Activated CD8-positive, alpha-beta T cell treated with anti-CD3 and anti-CD28 coated beads, Interleukin-2, amount 10 ng/mL, durations not matched to agents 7 days and 5 days (primary cell): ENCODE measurements around the gene APCDD1. TPM values are rescaled to one million over a fixed set of nuclear protein-coding genes. Genes with fewer than 3 reads are reported as not detected.

Experiments used
- ATAC-seq: fragments of 150-1000 bp; cut with Tn5 transposase; one replicate; pipeline ENCODE4 v1.10.0; 2021; ENCODE audit warnings: moderate library complexity
- CTCF ChIA-PET: fragments of 350-600 bp; sonication (Branson Sonifier 250); formaldehyde crosslinking; loops from one replicate; lab custom pipeline; 2021; ENCODE audit warnings: antibody characterized with exemption; lab: Charles Lee
- POLR2A ChIA-PET: fragments of 350-600 bp; sonication (Branson Sonifier 250); formaldehyde crosslinking; loops from one replicate; lab custom pipeline; 2021; ENCODE audit warnings: antibody characterized with exemption; lab: Charles Lee
- DNase-seq: peaks from one replicate; pipeline ENCODE4 v3.0.0-alpha.2; 2020
- H3K27ac Mint-ChIP-seq: one replicate; pipeline ENCODE4 v1.8.0; 2021; ENCODE audit warnings: mild to moderate bottlenecking, mixed read lengths
- H3K27me3 Mint-ChIP-seq: one replicate; pipeline ENCODE4 v1.8.0; 2021; ENCODE audit warnings: low read depth, mixed read lengths
- H3K36me3 Mint-ChIP-seq: one replicate; pipeline ENCODE4 v1.8.0; 2021; ENCODE audit warnings: low read depth, mixed read lengths
- H3K4me1 Mint-ChIP-seq: one replicate; pipeline ENCODE4 v1.8.0; 2021; ENCODE audit warnings: low read depth, mixed read lengths
- H3K4me3 Mint-ChIP-seq: one replicate; pipeline ENCODE4 v1.8.0; 2021; ENCODE audit warnings: mild to moderate bottlenecking, mixed read lengths
- H3K9me3 Mint-ChIP-seq: one replicate; pipeline ENCODE4 v1.8.0; 2022; ENCODE audit warnings: mixed read lengths; ENCODE audit not compliant: insufficient read depth
- total RNA-seq, 2 experiments: library from RNA; stranded (reverse); gene quantifications; one replicate each; pipeline ENCODE4 v1.2.3, GENCODE V29; 2021

Gene APCDD1
- total RNA-seq: not detected

DNA sequence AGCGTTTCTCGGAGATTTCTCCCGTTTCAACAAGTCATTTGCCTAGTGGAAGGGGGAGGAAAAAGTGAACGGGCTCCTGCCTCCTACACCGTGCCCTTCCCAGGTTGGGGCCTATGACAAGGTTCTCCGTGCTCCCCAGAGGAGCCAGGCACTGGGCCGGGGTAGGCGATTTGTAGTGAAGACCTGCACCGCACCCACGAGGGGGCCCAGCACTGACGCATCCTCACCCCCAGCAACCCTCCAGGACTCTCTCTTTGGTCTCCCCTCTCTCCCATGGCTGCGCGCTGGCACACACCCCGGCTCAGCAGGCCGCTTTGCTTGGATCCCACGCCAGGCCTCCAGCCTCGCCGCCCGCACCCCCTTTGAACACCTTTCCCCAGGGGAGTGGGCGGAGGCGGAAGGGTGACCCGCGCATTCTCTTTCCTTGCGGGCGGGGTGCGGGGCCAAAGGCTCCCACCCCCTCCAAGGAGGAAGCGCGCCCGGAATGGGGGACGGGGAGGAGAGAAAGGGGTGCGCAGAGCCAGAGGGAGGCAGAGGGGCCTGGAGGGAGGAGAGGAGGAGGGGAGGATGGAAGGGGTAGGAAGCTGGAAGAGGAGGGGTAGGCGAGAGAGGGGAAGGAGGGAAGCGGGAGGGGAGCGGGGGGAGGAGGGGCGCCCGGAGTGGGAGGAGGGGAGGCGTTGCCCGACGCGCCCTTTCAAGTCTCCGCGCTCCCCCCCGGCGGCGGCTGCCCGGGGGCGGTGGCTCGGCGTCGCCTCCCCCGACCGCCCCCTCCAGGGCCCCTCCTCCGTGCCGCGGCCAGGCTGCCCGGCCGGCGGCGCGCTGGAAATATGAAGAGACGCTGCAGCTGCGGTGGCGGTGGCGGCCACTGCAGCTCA, at the start of gene APCDD1:
APCDD1 (plus strand) TSS at position 830 of the 875 bp plus-strand sequence. CDS start 347 bp downstream, outside the sequence.
- ChIA-PET CTCF (no interaction called here), POLR2A (no interaction called here)
- peaks cover 60% of the 10 kb centered on the region for H3K27me3 Mint-ChIP-seq
- no peaks in the 10 kb centered on the region for H3K9me3 Mint-ChIP-seq
- peaks cover 4% of the 10 kb centered on the region for H3K4me1 Mint-ChIP-seq
- H3K4me3 Mint-ChIP-seq: peak within 1 kb of the TSS; percentile 23
- H3K27ac Mint-ChIP-seq: no peak within 1 kb of the TSS
- DNase-seq (no peak), ATAC-seq (no peak)
- no peaks in the 10 kb centered on the region for H3K36me3 Mint-ChIP-seq

- Mint-ChIP-seq H3K27ac (no peak overlapping the region), H3K4me3 (no peak overlapping the region), H3K27me3 (peaks cover 7% of the 10 kb centered on the region), H3K4me1 (peaks cover 4% of the 10 kb centered on the region), H3K9me3 (no peaks in the 10 kb centered on the region), H3K36me3 (no peaks in the 10 kb centered on the region)
- ATAC-seq (no peak), DNase-seq (no peak)
- POLR2A ChIA-PET: no interaction called here
- CTCF ChIA-PET: no interaction called here
These were observed 49.4 kb upstream of the APCDD1 start for GRCh38 chr18:10405014-10405493.

GRCh38 chr18:10405816-10406663, 48.4 kb upstream of the APCDD1 start:
- ATAC-seq (no peak), DNase-seq (no peak)
- POLR2A ChIA-PET: no interaction called here
- Mint-ChIP-seq H3K4me3 (no peak overlapping the region), H3K27me3 (peaks cover 7% of the 10 kb centered on the region), H3K9me3 (no peaks in the 10 kb centered on the region), H3K36me3 (no peaks in the 10 kb centered on the region), H3K4me1 (peaks cover 4% of the 10 kb centered on the region), H3K27ac (no peak overlapping the region)
- CTCF ChIA-PET: no interaction called here

- Mint-ChIP-seq H3K36me3 (no peaks in the 10 kb centered on the region), H3K9me3 (no peaks in the 10 kb centered on the region), H3K4me1 (peaks cover 4% of the 10 kb centered on the region), H3K4me3 (no peak overlapping the region), H3K27ac (no peak overlapping the region), H3K27me3 (peaks cover 2% of the 10 kb centered on the region)
- POLR2A ChIA-PET: no interaction called here
- DNase-seq: no peak
- CTCF ChIA-PET: no interaction called here
- ATAC-seq: no peak
These were observed 46.3 kb upstream of the APCDD1 start for GRCh38 chr18:10408131-10408530.

DNA sequence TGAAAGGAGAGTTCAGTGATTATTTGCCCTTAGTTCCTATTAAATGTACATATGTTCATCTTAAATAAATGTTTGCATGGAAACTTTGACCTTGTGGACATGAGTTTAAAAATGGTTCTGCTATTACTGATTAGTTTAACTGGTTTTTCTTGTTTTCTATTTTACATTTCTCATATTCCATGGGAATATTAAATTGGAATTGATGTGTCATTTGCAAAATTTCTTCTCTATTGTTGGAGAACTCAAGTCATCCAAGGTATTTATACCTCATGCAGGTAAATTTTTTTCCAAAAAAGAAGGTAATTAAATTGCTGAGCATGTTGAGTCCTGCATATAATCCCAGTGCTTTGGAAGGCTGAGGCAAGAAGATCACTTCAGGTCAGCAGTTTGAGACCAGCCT, 45.4 kb upstream of the APCDD1 start:
- no peaks in the 10 kb centered on the region for H3K9me3 Mint-ChIP-seq
- DNase-seq: no peak
- ChIA-PET CTCF (no interaction called here), POLR2A (interaction anchor here (0.7 kb wide), 1 partner anchor 275 kb away, joined by 10 read pairs; no protein-coding TSS in a partner anchor)
- no peak for ATAC-seq
- no peak overlapping the region for H3K27ac Mint-ChIP-seq
- H3K36me3 Mint-ChIP-seq: no peaks in the 10 kb centered on the region
- H3K27me3 Mint-ChIP-seq: peaks cover 2% of the 10 kb centered on the region
- H3K4me3 Mint-ChIP-seq: no peak overlapping the region
- peaks cover 4% of the 10 kb centered on the region for H3K4me1 Mint-ChIP-seq

- H3K27me3 Mint-ChIP-seq: peaks cover 2% of the 10 kb centered on the region
- H3K4me1 Mint-ChIP-seq: peaks cover 4% of the 10 kb centered on the region
- no peak overlapping the region for H3K4me3 Mint-ChIP-seq
- POLR2A ChIA-PET: interaction anchor here (0.7 kb wide), 1 partner anchor 1564 kb away, joined by 3 read pairs; no protein-coding TSS in a partner anchor
- ATAC-seq (no peak), DNase-seq (no peak)
- H3K27ac Mint-ChIP-seq: no peak overlapping the region
- CTCF ChIA-PET: no interaction called here
- no peaks in the 10 kb centered on the region for H3K36me3 Mint-ChIP-seq
- no peaks in the 10 kb centered on the region for H3K9me3 Mint-ChIP-seq
These were observed 43.7 kb upstream of the APCDD1 start for GRCh38 chr18:10410472-10411308.

GRCh38 chr18:10412933-10413332, 41.5 kb upstream of the APCDD1 start:
- Mint-ChIP-seq H3K4me3 (no peak overlapping the region), H3K27ac (no peak overlapping the region), H3K36me3 (no peaks in the 10 kb centered on the region), H3K9me3 (no peaks in the 10 kb centered on the region), H3K27me3 (no peaks in the 10 kb centered on the region), H3K4me1 (no peaks in the 10 kb centered on the region)
- DNase-seq (no peak), ATAC-seq (no peak)
- ChIA-PET POLR2A (no interaction called here), CTCF (no interaction called here)

GRCh38 chr18:10413722-10414121, 40.7 kb upstream of the APCDD1 start:
- ATAC-seq: no peak
- no peaks in the 10 kb centered on the region for H3K36me3 Mint-ChIP-seq
- H3K27ac Mint-ChIP-seq: no peak overlapping the region
- DNase-seq: no peak
- no peak overlapping the region for H3K4me3 Mint-ChIP-seq
- H3K27me3 Mint-ChIP-seq: no peaks in the 10 kb centered on the region
- POLR2A ChIA-PET: no interaction called here
- H3K4me1 Mint-ChIP-seq: no peaks in the 10 kb centered on the region
- H3K9me3 Mint-ChIP-seq: no peaks in the 10 kb centered on the region
- CTCF ChIA-PET: no interaction called here

DNA sequence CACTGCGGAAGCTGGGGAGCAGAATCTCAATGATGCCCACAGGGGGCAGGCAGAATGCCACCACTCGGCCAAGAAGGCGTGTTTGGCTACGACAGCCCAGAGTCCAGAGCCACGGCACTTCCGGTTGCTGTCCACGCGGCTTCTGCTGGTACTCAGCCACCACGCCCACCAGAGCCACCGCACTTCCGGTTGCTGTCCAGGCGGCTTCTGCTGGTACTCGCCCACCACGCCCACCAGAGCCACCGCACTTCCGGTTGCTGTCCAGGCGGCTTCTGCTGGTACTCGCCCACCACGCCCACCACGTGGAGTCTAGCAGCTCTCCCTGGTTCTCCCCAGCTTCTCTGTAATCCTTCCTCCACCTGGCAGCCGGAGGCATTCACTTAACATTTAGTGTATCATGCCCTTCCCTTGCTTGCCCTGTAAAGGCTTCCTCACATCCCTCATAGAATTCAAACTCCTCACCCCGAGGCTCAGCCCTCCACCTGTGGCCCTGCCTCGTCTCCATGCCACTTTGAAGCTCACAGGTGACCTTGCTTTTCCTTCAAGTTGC, 40.1 kb upstream of the APCDD1 start:
- CTCF ChIA-PET: no interaction called here
- H3K27ac Mint-ChIP-seq: no peak overlapping the region
- ATAC-seq: no peak

DNA sequence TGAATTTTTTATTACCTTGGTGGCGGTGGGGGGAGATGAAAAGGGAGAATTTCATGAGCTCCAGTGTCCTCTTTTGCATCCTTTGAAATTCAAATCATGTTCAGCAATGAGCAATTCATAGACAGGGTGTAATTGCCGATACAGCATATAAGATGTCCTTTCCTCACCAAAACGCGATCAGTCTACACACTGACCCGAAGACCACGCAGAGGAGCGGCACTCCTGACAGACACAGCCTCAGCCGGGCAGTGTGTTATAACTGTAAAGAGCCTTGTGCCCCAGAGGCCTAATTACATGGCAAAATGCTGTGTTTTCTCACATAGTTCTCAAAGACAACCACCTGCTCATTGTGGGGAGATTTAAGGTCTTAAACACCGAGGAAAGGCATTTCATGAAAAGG, 38.4 kb upstream of the APCDD1 start:
- H3K36me3 Mint-ChIP-seq: no peaks in the 10 kb centered on the region
- no peak overlapping the region for H3K27ac Mint-ChIP-seq
- no peak for ATAC-seq
- no peaks in the 10 kb centered on the region for H3K4me1 Mint-ChIP-seq
- ChIA-PET POLR2A (no interaction called here), CTCF (no interaction called here)
- no peaks in the 10 kb centered on the region for H3K27me3 Mint-ChIP-seq
- no peak overlapping the region for H3K4me3 Mint-ChIP-seq
- DNase-seq: no peak
- no peaks in the 10 kb centered on the region for H3K9me3 Mint-ChIP-seq

More for the DNA sequence above, 40.1 kb upstream of the APCDD1 start:
- H3K27me3 Mint-ChIP-seq: no peaks in the 10 kb centered on the region
- H3K36me3 Mint-ChIP-seq: no peaks in the 10 kb centered on the region
- no peaks in the 10 kb centered on the region for H3K4me1 Mint-ChIP-seq
- POLR2A ChIA-PET: no interaction called here
- H3K9me3 Mint-ChIP-seq: no peaks in the 10 kb centered on the region
- no peak for DNase-seq
- no peak overlapping the region for H3K4me3 Mint-ChIP-seq

- no peaks in the 10 kb centered on the region for H3K4me1 Mint-ChIP-seq
- CTCF ChIA-PET: no interaction called here
These were observed 37.2 kb upstream of the APCDD1 start for GRCh38 chr18:10417191-10417590.

More at GRCh38 chr18:10417191-10417590, 37.2 kb upstream of the APCDD1 start:
- no peaks in the 10 kb centered on the region for H3K27me3 Mint-ChIP-seq
- H3K4me3 Mint-ChIP-seq: no peak overlapping the region
- no peaks in the 10 kb centered on the region for H3K36me3 Mint-ChIP-seq
- POLR2A ChIA-PET: no interaction called here
- DNase-seq (no peak), ATAC-seq (no peak)
- no peaks in the 10 kb centered on the region for H3K9me3 Mint-ChIP-seq
- H3K27ac Mint-ChIP-seq: no peak overlapping the region
